GM23248 (cell line): ENCODE results near the gene A2M. TPM values are rescaled to one million over a fixed set of nuclear protein-coding genes. Genes with fewer than 3 reads are reported as not detected.

Experiments used
- DNase-seq: peaks from one replicate; pipeline ENCODE4 v3.0.0-alpha.2; 2015
- H2AFZ ChIP-seq: fragments of 200-600 bp; sonication (generic); 2 replicates; pipeline ENCODE4 v1.6.1; 2016; ENCODE audit warnings: antibody characterized with exemption
- H3F3A ChIP-seq: fragments of 200-600 bp; sonication (generic); 2 replicates; pipeline ENCODE4 v1.6.1; 2016; ENCODE audit warnings: mild to moderate bottlenecking, antibody characterized with exemption, mixed run types; ENCODE audit not compliant: insufficient read depth
- H3K27ac ChIP-seq: fragments of 200-600 bp; sonication (generic); 2 replicates; pipeline ENCODE4 v1.5.1; 2016; ENCODE audit warnings: mild to moderate bottlenecking
- H3K27me3 ChIP-seq: fragments of 200-600 bp; sonication (generic); replicated peaks from 2 replicates; pipeline ENCODE4 v1.6.1; 2016; ENCODE audit warnings: mild to moderate bottlenecking; ENCODE audit not compliant: insufficient read depth
- H3K36me3 ChIP-seq: fragments of 200-600 bp; sonication (generic); 2 replicates; pipeline ENCODE4 v1.6.1; 2016; ENCODE audit warnings: low read depth, mild to moderate bottlenecking
- H3K4me1 ChIP-seq: fragments of 200-600 bp; sonication (generic); 2 replicates; pipeline ENCODE4 v1.6.1; 2016; ENCODE audit warnings: mild to moderate bottlenecking; ENCODE audit not compliant: insufficient read depth
- H3K4me2 ChIP-seq: fragments of 200-600 bp; sonication (generic); one replicate; pipeline ENCODE4 v1.6.1; 2016; ENCODE audit warnings: mild to moderate bottlenecking; ENCODE audit not compliant: unreplicated experiment
- H3K4me3 ChIP-seq: fragments of 200-600 bp; sonication (generic); 2 replicates; pipeline ENCODE4 v1.5.1; 2016; ENCODE audit warnings: mild to moderate bottlenecking
- H3K79me2 ChIP-seq: fragments of 200-600 bp; sonication (generic); 2 replicates; pipeline ENCODE4 v1.6.1; 2016; ENCODE audit warnings: mild to moderate bottlenecking; ENCODE audit not compliant: insufficient read depth
- H3K9ac ChIP-seq: fragments of 200-600 bp; sonication (generic); 2 replicates; pipeline ENCODE4 v1.6.1; 2016; ENCODE audit warnings: mild to moderate bottlenecking
- H3K9me2 ChIP-seq: fragments of 200-600 bp; sonication (generic); 2 replicates; pipeline ENCODE4 v1.6.1; 2016; ENCODE audit warnings: mixed run types, mild to moderate bottlenecking, moderate library complexity; ENCODE audit not compliant: insufficient read depth
- H3K9me3 ChIP-seq: fragments of 200-600 bp; sonication (generic); one replicate; pipeline ENCODE4 v1.6.1; 2017; ENCODE audit warnings: low read depth
- H4K20me1 ChIP-seq: fragments of 200-600 bp; sonication (generic); 2 replicates; pipeline ENCODE4 v1.6.0; 2016; ENCODE audit not compliant: insufficient read depth
- EZH2 ChIP-seq: fragments of 200-600 bp; sonication (generic); IDR thresholded peaks from 2 replicates; pipeline ENCODE4 v1.6.1; 2018; ENCODE audit warnings: antibody characterized with exemption, mild to moderate bottlenecking; ENCODE audit not compliant: insufficient read depth, poor library complexity, severe bottlenecking
- EZH2phosphoT487 ChIP-seq: fragments of 200-600 bp; sonication (generic); IDR thresholded peaks from 2 replicates; pipeline ENCODE4 v1.6.1; 2018; ENCODE audit warnings: antibody characterized with exemption, moderate library complexity, mild to moderate bottlenecking, low read depth; ENCODE audit not compliant: insufficient read depth
- WGBS, 2 experiments: methylation state at CpG; one replicate each; pipeline ENCODE4 v1.1.6; 2015 to 2017; ENCODE audit warnings: low lambda C conversion rate in 2 of 2, low coverage in 1 of 2; ENCODE audit errors: missing lambda C conversion rate in 2 of 2; 5-methylcytosine and 5-hydroxymethylcytosine counted together
- in situ Hi-C: fragments of 300-500 bp; cut with MboI; formaldehyde crosslinking; loops from 2 replicates; pipeline ENCODE4 v1.15.0; 2020
- polyA plus RNA-seq: library from polyadenylated mRNA; unstranded; fragments of >200 nt; fragmentation: Nextera tagmentation; extraction: Ambion mirVana; gene quantifications from 2 replicates; pipeline ENCODE4 v1.2.1, GENCODE V29; 2016
- total RNA-seq: library from RNA; depleted of rRNA; stranded (reverse); fragments of >200 nt; shearing (Covaris generic); gene quantifications from 2 replicates; pipeline ENCODE4 v1.2.3, GENCODE V29; 2014

The A2M gene
- total and polyA plus RNA-seq, 2 experiments from 2014 or later = 34.9 to 40.1 TPM

GRCh38 chr12:9107542-9107873 lies 8.2 kb downstream of the A2M start:
- Histone ChIP-seq H2AFZ (no peak overlapping the region), H3K9me3 (no peaks in the 10 kb centered on the region), H3K36me3 (no peaks in the 10 kb centered on the region), H3K4me1 (no peaks in the 10 kb centered on the region), H4K20me1 (no peaks in the 10 kb centered on the region), H3F3A (no peaks in the 10 kb centered on the region), H3K9ac (no peak overlapping the region), H3K4me3 (no peak overlapping the region), H3K27me3 (no peaks in the 10 kb centered on the region), H3K9me2 (no peaks in the 10 kb centered on the region), H3K4me2 (no peak overlapping the region), H3K27ac (no peak overlapping the region), H3K79me2 (no peaks in the 10 kb centered on the region)
- 82 to 84% methylated on average over 3 of the region's 3 CpGs for WGBS, 2 experiments
- TF ChIP-seq EZH2 (no peak), EZH2phosphoT487 (no peak)
- DNase-seq = no peak
- in situ Hi-C loops = no loop called here

- H3K27me3 ChIP-seq = no peaks in the 10 kb centered on the region
- H3K9me2 ChIP-seq = no peaks in the 10 kb centered on the region
- H4K20me1 ChIP-seq = no peaks in the 10 kb centered on the region
- in situ Hi-C loops = no loop called here
- H3K79me2 ChIP-seq = no peaks in the 10 kb centered on the region
- H3K9ac ChIP-seq = no peak overlapping the region
- no peaks in the 10 kb centered on the region for H3F3A ChIP-seq
- no peak overlapping the region for H3K4me2 ChIP-seq
- H3K4me3 ChIP-seq = no peak overlapping the region
- no peaks in the 10 kb centered on the region for H3K36me3 ChIP-seq
- DNase-seq = no peak
- H3K9me3 ChIP-seq = no peaks in the 10 kb centered on the region
- no peaks in the 10 kb centered on the region for H3K4me1 ChIP-seq
- 46 to 48% methylated on average over 11 of the region's 11 CpGs for WGBS, 2 experiments
- H3K27ac ChIP-seq = no peak overlapping the region
- H2AFZ ChIP-seq = no peak overlapping the region
- TF ChIP-seq EZH2phosphoT487 (no peak), EZH2 (no peak)
These were observed 8.8 kb downstream of the A2M start for GRCh38 chr12:9106610-9107541.

GRCh38 chr12:9106067-9106466 lies 9.7 kb downstream of the A2M start:
- Histone ChIP-seq H3K4me3 (no peak overlapping the region), H2AFZ (no peak overlapping the region), H3K27ac (no peak overlapping the region), H3K36me3 (no peaks in the 10 kb centered on the region), H3K9me2 (no peaks in the 10 kb centered on the region), H3K9ac (no peak overlapping the region), H3F3A (no peaks in the 10 kb centered on the region), H3K4me2 (no peak overlapping the region), H3K79me2 (no peaks in the 10 kb centered on the region), H3K4me1 (no peaks in the 10 kb centered on the region), H3K27me3 (no peaks in the 10 kb centered on the region), H4K20me1 (no peaks in the 10 kb centered on the region), H3K9me3 (no peaks in the 10 kb centered on the region)
- TF ChIP-seq EZH2 = no peak
- no peak for TF ChIP-seq EZH2phosphoT487
- 9 to 19% methylated on average over 1 of the region's 1 CpG for WGBS, 2 experiments
- no peak for DNase-seq
- in situ Hi-C loops = no loop called here

- Histone ChIP-seq H3K27me3 (no peaks in the 10 kb centered on the region), H4K20me1 (no peaks in the 10 kb centered on the region), H3K4me1 (no peaks in the 10 kb centered on the region), H3K4me2 (no peak overlapping the region), H3K9me3 (no peaks in the 10 kb centered on the region), H3K79me2 (no peaks in the 10 kb centered on the region), H3K36me3 (no peaks in the 10 kb centered on the region), H3F3A (no peaks in the 10 kb centered on the region), H3K27ac (no peak overlapping the region), H3K9me2 (no peaks in the 10 kb centered on the region), H3K9ac (no peak overlapping the region), H2AFZ (no peak overlapping the region), H3K4me3 (no peak overlapping the region)
- in situ Hi-C loops = no loop called here
- TF ChIP-seq EZH2phosphoT487 = no peak
- no peak for TF ChIP-seq EZH2
- no peak for DNase-seq
These were observed 10.8 kb downstream of the A2M start for GRCh38 chr12:9104767-9105423.
